Measurements from ENCODE around the gene SPATA1. TPM values are rescaled to one million over a fixed set of nuclear protein-coding genes. Genes with fewer than 3 reads are reported as not detected.
"Not testable (repeated sequence)": the region's sequence is repeated elsewhere in the genome, so short reads cannot be mapped to it uniquely, and the experiment has no call there.

The SPATA1 gene
- total RNA-seq, 1 donor, result 0.73 TPM

GRCh38 chr1:84504580-84505492, 1.4 kb upstream of the SPATA1 start:
- no peaks in the 10 kb centered on the region for H3K9me3 ChIP-seq (ENCODE audit: low read depth, low read length)
- peaks cover 30% of the 10 kb centered on the region for H3K4me1 ChIP-seq (ENCODE audit: insufficient read depth, low read length)
- peak overlapping the region; percentile 94 for H3K4me3 ChIP-seq (ENCODE audit: low read length)
- no peaks in the 10 kb centered on the region for H3K27me3 ChIP-seq (ENCODE audit: insufficient read depth, low read length)

- Histone ChIP-seq H3K27me3 (ENCODE audit: insufficient read depth, low read length) (no peaks in the 10 kb centered on the region), H3K9me3 (ENCODE audit: low read depth, low read length) (no peaks in the 10 kb centered on the region), H3K4me1 (ENCODE audit: insufficient read depth, low read length) (peaks cover 30% of the 10 kb centered on the region), H3K4me3 (ENCODE audit: low read length) (peak overlapping the region; percentile 94)
Measured at GRCh38 chr1:84505493-84506001, 639 bp upstream of the SPATA1 start.

- no peaks in the 10 kb centered on the region for H3K9me3 ChIP-seq (ENCODE audit: low read depth, low read length)
- H3K27me3 ChIP-seq (ENCODE audit: insufficient read depth, low read length), result no peaks in the 10 kb centered on the region
- H3K4me3 ChIP-seq (ENCODE audit: low read length), result peak overlapping the region; percentile 94
- H3K4me1 ChIP-seq (ENCODE audit: insufficient read depth, low read length), result peaks cover 25% of the 10 kb centered on the region
Measured at GRCh38 chr1:84506729-84507453, 705 bp downstream of the SPATA1 start.

- H3K4me1 ChIP-seq (ENCODE audit: insufficient read depth, low read length), result peaks cover 24% of the 10 kb centered on the region
- H3K9me3 ChIP-seq (ENCODE audit: low read depth, low read length); H3K27me3 ChIP-seq (ENCODE audit: insufficient read depth, low read length); H3K4me3 ChIP-seq (ENCODE audit: low read length): not testable (repeated sequence)
Measured at GRCh38 chr1:84507887-84508286, 1.7 kb downstream of the SPATA1 start.

DNA sequence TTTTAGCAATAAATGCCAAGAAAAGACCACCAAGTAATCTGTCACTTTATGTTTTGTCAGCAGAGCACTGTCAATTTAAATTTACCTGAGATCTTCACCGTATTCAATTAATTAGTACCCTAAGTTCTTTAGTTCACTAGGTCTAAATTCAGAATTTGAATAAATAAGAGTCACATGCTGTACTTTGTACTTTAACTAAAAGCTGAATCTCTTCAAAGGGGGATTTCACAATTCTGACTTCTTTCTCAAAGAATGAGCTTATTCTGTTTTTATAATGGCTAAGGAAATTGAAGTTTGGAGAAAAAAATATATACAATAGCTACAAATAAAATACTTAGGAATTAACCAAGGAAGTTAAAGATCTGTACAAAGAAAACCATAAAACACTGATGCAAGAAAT, 2.3 kb downstream of the SPATA1 start:
- Histone ChIP-seq H3K9me3 (ENCODE audit: low read depth, low read length) (no peaks in the 10 kb centered on the region), H3K4me1 (ENCODE audit: insufficient read depth, low read length) (peaks cover 18% of the 10 kb centered on the region), H3K4me3 (ENCODE audit: low read length) (no peak overlapping the region), H3K27me3 (ENCODE audit: insufficient read depth, low read length) (no peaks in the 10 kb centered on the region)

GRCh38 chr1:84509029-84509428, 2.8 kb downstream of the SPATA1 start:
- no peak overlapping the region for H3K4me3 ChIP-seq (ENCODE audit: low read length)
- H3K27me3 ChIP-seq (ENCODE audit: insufficient read depth, low read length), result no peaks in the 10 kb centered on the region
- H3K4me1 ChIP-seq (ENCODE audit: insufficient read depth, low read length), result peaks cover 12% of the 10 kb centered on the region
- H3K9me3 ChIP-seq (ENCODE audit: low read depth, low read length), result no peaks in the 10 kb centered on the region

DNA sequence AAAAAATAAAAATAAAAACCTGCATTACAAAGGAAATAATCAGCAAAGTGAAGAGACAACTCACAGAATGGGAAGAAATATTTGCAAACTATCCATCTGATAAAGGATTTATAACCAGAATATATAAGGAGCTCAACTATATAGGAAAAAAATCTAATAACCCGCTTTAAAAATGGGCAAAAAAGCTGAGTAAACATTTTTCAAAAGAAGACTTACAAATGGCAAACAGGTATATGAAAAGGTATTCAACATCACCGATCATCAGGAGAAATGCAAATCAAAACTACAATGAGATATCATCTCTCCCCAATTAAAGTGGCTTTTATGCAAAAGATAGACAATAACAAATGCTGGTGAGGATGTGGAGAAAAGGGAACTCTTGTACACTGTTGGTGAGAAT, 4.0 kb downstream of the SPATA1 start:
- H3K27me3 ChIP-seq (ENCODE audit: insufficient read depth, low read length), result no peaks in the 10 kb centered on the region
- no peaks in the 10 kb centered on the region for H3K9me3 ChIP-seq (ENCODE audit: low read depth, low read length)
- H3K4me3 ChIP-seq (ENCODE audit: low read length), result no peak overlapping the region
- peaks cover 1% of the 10 kb centered on the region for H3K4me1 ChIP-seq (ENCODE audit: insufficient read depth, low read length)

DNA sequence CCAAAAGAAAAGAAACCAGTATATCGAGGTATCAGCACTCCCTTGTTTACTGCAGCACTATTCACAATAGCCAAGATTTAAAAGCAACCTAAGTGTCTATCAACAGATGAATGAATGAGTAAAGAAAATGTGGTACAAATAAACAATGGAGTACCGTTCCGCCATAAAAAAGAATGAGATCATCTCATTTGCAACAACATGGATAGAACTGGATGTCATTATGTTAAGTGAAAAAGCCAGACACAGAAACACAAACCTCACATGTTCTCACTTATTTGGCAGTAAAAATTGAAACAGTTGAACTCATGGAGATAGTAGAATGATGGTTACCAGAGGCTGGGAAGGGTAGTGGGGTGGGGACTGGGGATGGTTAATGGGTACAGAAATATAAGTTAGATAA, 4.5 kb downstream of the SPATA1 start:
- Histone ChIP-seq H3K9me3 (ENCODE audit: low read depth, low read length) (no peaks in the 10 kb centered on the region), H3K4me3 (ENCODE audit: low read length) (no peak overlapping the region), H3K4me1 (ENCODE audit: insufficient read depth, low read length) (no peaks in the 10 kb centered on the region), H3K27me3 (ENCODE audit: insufficient read depth, low read length) (no peaks in the 10 kb centered on the region)

GRCh38 chr1:84524590-84524989, 18.4 kb downstream of the SPATA1 start:
- Histone ChIP-seq H3K4me3 (ENCODE audit: low read length) (no peak overlapping the region), H3K9me3 (ENCODE audit: low read depth, low read length) (no peaks in the 10 kb centered on the region), H3K4me1 (ENCODE audit: insufficient read depth, low read length) (no peaks in the 10 kb centered on the region), H3K27me3 (ENCODE audit: insufficient read depth, low read length) (no peaks in the 10 kb centered on the region)

DNA sequence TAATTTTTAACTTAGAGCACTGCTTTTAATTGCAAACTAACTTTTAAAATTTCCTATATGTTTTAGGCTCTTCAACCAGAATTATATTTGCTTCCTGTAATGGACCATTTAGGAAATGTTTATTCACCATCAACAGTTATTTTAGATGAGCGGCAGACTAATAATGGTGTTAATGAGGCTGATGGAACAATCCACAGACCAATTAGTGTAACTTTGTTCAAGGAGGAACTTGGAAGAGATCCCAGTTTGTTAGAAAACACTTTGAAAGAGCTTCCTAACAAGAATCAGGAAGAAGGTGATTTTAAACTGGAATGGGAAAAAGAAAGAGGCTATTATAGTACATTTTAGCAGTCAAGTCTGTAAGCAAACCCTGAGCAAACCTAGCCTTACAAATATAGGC, 19.6 kb downstream of the SPATA1 start:
- no peak overlapping the region for H3K4me3 ChIP-seq (ENCODE audit: low read length)
- H3K27me3 ChIP-seq (ENCODE audit: insufficient read depth, low read length), result no peaks in the 10 kb centered on the region
- H3K9me3 ChIP-seq (ENCODE audit: low read depth, low read length), result no peaks in the 10 kb centered on the region
- H3K4me1 ChIP-seq (ENCODE audit: insufficient read depth, low read length), result no peaks in the 10 kb centered on the region

DNA sequence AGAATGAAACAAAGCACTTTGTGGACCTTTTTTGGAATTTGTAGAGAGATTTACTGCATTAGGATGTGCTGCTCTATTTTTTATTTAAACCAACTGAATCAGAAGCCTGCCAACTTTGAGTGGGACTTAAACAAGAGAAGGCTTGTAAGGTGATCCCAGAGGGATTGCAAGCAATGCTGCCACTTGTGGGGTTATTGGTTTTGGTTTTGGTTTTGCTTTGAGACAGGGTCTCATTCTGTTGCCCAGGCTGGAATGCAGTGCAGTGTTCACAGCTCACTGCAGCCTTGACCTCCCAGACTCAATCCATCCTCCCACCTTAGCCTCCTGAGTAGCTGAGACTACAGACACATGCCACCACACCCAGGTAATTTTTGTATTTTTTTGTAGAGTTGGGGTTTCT, 32.4 kb downstream of the SPATA1 start:
- H3K4me3 ChIP-seq (ENCODE audit: low read length), result no peak overlapping the region

DNA sequence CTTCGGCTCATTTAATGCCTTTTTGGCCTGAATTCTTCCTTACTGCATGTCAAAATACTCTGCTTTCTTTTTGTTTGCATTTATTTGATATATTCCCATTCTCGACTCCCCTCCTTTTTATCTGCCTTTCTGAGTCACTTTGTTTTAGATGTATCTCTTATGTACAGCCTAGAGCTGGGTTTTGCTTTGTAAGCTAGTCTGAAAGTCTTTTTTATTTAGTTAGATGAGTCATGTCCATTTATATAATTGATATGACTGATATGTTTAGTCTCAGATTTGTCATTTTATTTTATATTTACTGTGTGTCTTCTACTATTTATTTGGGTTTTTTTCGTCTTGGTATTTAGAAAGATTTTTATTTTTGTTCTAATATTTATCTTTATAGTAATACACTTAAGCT, 33.8 kb downstream of the SPATA1 start:
- no peaks in the 10 kb centered on the region for H3K9me3 ChIP-seq (ENCODE audit: low read depth, low read length)
- H3K4me1 ChIP-seq (ENCODE audit: insufficient read depth, low read length), result no peaks in the 10 kb centered on the region
- H3K4me3 ChIP-seq (ENCODE audit: low read length), result no peak overlapping the region
- H3K27me3 ChIP-seq (ENCODE audit: insufficient read depth, low read length), result no peaks in the 10 kb centered on the region

More for the DNA sequence above, 32.4 kb downstream of the SPATA1 start:
- Histone ChIP-seq H3K27me3 (ENCODE audit: insufficient read depth, low read length) (no peaks in the 10 kb centered on the region), H3K9me3 (ENCODE audit: low read depth, low read length) (no peaks in the 10 kb centered on the region), H3K4me1 (ENCODE audit: insufficient read depth, low read length) (no peaks in the 10 kb centered on the region)

- Histone ChIP-seq H3K4me3 (ENCODE audit: low read length) (no peak overlapping the region), H3K4me1 (ENCODE audit: insufficient read depth, low read length) (no peaks in the 10 kb centered on the region), H3K27me3 (ENCODE audit: insufficient read depth, low read length) (no peaks in the 10 kb centered on the region), H3K9me3 (ENCODE audit: low read depth, low read length) (no peaks in the 10 kb centered on the region)
Measured at GRCh38 chr1:84540759-84541158, 34.6 kb downstream of the SPATA1 start.

DNA sequence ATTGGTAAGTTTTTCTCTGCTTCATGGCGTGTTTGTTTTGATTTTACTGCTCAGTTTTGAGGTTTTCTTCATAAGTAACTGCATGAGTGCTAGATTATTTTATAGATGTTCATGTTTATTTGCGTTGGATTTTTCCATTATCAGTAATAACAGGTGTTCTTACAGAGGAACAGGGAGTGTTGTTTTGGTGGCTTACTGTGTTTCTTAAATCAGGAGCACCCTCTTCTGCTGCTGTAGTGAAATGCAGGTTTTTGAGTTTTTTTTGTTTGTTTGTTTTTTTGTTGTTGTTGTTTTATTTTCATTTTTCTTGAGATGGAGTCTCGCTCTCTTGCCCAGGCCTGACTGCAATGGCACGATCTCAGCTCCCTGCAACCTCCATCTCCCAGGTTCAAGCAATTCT, 35.5 kb downstream of the SPATA1 start:
- Histone ChIP-seq H3K27me3 (ENCODE audit: insufficient read depth, low read length) (no peaks in the 10 kb centered on the region), H3K4me3 (ENCODE audit: low read length) (no peak overlapping the region), H3K4me1 (ENCODE audit: insufficient read depth, low read length) (no peaks in the 10 kb centered on the region), H3K9me3 (ENCODE audit: low read depth, low read length) (no peaks in the 10 kb centered on the region)

- H3K4me3 ChIP-seq (ENCODE audit: low read length), result no peak overlapping the region
- H3K27me3 ChIP-seq (ENCODE audit: insufficient read depth, low read length), result no peaks in the 10 kb centered on the region
- H3K9me3 ChIP-seq (ENCODE audit: low read depth, low read length), result no peaks in the 10 kb centered on the region
- H3K4me1 ChIP-seq (ENCODE audit: insufficient read depth, low read length), result no peaks in the 10 kb centered on the region
Measured at GRCh38 chr1:84550826-84551225, 44.6 kb downstream of the SPATA1 start.
